ES-I3 (cell line): ENCODE results near the gene SLC7A1.

Experiments used
- H3K36me3 ChIP-seq: 2 replicates; pipeline ENCODE4 v1.6.1; 2013; ENCODE audit warnings: mild to moderate bottlenecking, low read length, control low read depth, moderate library complexity; ENCODE audit not compliant: insufficient read depth
- H3K4me1 ChIP-seq: 2 replicates; pipeline ENCODE4 v1.6.1; 2013; ENCODE audit warnings: mild to moderate bottlenecking, control low read depth, low read length; ENCODE audit not compliant: insufficient read depth
- H3K9ac ChIP-seq: 2 replicates; pipeline ENCODE4 v1.6.1; 2013; ENCODE audit warnings: low read depth, mild to moderate bottlenecking, low read length, moderate library complexity
- H3K9me3 ChIP-seq: 2 replicates; pipeline ENCODE4 v1.6.1; 2013; ENCODE audit warnings: mild to moderate bottlenecking, low read length, moderate library complexity; ENCODE audit not compliant: control insufficient read depth, insufficient read depth

Gene SLC7A1

DNA sequence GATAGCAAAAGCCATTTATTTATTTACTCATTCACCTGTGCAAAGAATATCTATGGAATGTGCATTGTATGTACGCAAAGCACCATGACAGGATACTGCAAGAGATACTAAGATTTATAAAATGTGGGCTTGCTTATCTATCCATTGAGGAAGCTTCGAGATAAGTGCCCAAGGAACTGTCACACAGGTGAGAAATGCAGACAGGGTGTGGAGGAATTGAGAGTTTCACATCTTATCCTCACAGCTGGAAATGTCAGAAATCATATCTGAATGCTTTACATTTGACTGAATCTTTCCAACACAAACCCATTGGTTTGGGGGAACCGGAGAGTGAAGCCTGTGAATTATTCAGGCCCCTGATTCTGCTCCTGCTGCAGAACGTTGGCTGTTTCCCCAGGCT, 113.0 kb downstream of the SLC7A1 start:
- Histone ChIP-seq H3K9me3 (no peaks in the 10 kb centered on the region), H3K36me3 (no peaks in the 10 kb centered on the region), H3K9ac (no peak overlapping the region), H3K4me1 (peaks cover 5% of the 10 kb centered on the region; the same call in 1 of the 2 replicates)

DNA sequence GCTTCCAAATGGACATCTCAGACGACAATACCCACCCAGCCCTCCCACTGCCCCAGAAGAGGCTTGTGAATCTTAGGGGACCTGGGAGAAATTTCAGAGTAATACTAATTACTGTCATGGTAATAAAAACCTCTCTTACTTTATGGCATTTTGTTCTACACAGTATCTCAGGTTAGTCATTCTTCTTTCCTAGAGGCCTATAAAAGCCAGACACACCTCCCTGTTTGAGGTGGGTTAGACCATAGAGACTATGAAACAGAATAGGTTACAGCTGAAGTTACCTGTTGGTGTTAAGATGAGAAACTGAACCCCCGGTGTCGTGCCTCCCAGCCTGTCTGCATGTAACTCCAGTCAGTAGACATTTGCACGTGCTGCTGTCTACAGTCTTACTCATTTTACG, 113.9 kb downstream of the SLC7A1 start:
- no peaks in the 10 kb centered on the region for H3K36me3 ChIP-seq
- peaks cover 5% of the 10 kb centered on the region; the same call in 1 of the 2 replicates for H3K4me1 ChIP-seq
- H3K9me3 ChIP-seq, result no peaks in the 10 kb centered on the region
- H3K9ac ChIP-seq, result no peak overlapping the region

DNA sequence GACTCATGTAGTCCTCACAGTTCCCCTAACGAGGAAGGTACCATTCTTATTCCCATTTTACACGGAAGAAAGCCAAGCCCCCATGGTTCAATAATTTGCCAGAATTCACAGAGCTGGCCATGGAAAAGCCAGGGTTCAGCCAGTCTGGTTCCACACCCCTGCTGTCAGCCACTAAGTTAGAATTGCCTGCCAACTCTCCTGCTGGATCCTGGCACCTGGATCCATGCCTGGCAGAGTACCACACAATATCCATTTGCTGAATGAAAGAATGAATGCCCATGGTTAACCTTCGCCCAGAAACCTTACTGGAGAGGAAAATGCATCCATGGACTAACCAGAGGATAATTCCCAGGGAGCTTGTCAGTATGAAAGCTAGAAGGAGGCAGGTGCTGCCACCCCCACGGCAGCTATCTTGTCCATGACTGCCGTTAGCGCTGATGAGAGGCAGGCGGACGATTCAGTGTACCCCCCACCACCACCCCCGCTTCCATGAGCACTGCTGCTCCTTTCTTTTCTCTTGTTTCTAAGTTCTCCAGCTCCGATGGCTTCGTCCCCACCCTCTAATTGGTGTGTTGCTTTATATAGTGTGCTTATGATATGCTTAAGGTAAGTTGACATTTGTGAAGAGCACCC, 114.5 kb downstream of the SLC7A1 start:
- H3K36me3 ChIP-seq, result no peaks in the 10 kb centered on the region
- peaks cover 5% of the 10 kb centered on the region; the same call in 1 of the 2 replicates for H3K4me1 ChIP-seq
- H3K9ac ChIP-seq, result no peak overlapping the region
- H3K9me3 ChIP-seq, result no peaks in the 10 kb centered on the region

DNA sequence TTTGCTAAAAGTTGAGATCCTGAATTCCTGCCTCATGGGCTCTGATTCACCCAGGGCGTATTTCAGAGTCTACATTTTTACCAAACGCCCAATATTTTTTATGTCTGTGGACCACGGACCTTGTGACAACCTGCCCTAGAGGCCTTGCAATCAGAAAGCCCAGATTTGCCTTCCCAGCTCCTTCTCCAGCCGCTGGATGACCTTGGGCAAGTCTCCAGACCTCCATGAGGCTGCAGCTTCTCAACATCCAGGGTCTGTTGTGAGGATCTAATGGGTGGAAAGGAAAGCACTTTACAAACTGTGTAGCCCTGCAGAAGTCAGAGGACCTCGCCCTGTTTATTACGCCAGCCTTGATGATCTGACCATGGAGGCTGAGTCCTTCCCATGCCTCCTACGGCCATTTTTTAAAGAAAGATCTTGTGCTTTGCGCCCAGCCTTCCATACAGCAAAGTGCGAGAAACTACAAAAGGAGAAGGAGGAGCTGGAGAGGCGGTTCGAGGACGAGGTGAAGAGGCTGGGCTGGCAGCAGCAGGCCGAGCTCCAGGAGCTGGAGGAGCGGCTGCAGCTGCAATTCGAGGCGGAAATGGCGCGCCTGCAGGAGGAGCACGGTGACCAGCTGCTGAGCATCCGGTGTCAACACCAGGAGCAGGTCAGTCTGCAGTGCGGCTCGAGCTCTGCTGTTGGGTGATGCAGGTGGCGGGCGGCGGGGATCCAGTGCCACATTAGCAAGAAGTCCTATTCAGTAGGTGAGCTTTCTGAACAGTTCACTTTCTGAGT, 115.6 kb downstream of the SLC7A1 start:
- Histone ChIP-seq H3K4me1 (peaks cover 5% of the 10 kb centered on the region; the same call in 1 of the 2 replicates), H3K36me3 (no peaks in the 10 kb centered on the region), H3K9me3 (no peaks in the 10 kb centered on the region), H3K9ac (no peak overlapping the region)

DNA sequence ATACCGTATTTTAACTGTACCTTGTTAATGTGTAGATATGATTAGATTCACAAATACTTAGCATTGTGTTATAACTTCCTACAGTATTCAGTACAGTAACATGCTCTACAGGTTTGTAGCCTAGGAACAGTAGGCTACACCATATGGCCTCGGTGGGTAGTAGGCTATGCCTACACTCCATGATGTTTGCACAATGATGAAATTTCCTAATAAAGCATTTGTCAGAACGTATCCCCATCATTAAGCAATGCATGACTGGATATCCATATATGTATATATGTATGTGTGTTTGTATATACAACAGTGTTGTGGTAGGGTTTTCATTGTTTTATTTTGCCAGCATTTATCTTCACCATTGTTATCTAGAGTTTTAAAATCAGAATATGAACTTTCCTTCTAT, 119.4 kb downstream of the SLC7A1 start:
- Histone ChIP-seq H3K9me3 (no peaks in the 10 kb centered on the region), H3K9ac (no peak overlapping the region)

DNA sequence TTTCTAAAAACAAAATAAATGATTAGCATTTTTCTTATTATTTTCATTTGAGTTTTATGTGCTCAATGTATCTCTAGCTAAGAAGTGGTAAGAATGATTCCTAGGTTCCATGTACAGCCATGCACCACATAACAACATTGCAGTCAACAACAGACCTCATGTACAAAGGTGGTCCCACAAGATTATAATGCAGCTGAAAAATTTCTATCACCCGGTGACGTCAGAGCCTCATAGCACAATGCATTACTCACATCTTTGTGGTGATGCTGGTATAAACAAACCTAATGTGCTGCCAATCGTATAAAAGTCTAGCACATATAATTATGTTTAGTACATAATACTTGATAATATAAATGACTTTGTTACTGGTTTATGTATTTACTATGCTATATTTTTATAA, 120.5 kb downstream of the SLC7A1 start:
- no peak overlapping the region for H3K9ac ChIP-seq
- H3K36me3 ChIP-seq, result no peaks in the 10 kb centered on the region
- H3K4me1 ChIP-seq, result no peaks in the 10 kb centered on the region
- H3K9me3 ChIP-seq, result no peaks in the 10 kb centered on the region

More for the DNA sequence above, 119.4 kb downstream of the SLC7A1 start:
- no peaks in the 10 kb centered on the region for H3K4me1 ChIP-seq
- H3K36me3 ChIP-seq, result no peaks in the 10 kb centered on the region

DNA sequence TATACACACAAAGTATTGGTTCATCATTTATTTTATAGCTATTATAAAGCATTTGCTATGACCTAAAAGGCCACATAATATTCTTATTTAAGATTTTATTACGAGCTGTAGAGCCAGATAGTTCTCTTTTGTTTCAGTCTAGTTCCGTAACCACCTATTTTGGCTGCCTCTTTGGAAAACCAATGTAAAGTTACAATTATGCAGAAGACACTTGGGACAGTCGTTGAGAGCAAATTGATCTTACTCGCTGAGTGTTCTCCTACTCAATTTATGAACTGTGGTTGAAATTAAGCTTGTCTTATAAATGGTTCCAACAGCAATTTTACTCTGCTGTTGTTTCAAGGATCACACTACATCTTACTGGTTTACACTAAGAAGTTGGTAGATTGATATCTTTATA, 122.3 kb downstream of the SLC7A1 start:
- Histone ChIP-seq H3K9me3 (no peaks in the 10 kb centered on the region), H3K4me1 (no peaks in the 10 kb centered on the region), H3K36me3 (no peaks in the 10 kb centered on the region), H3K9ac (no peak overlapping the region)

DNA sequence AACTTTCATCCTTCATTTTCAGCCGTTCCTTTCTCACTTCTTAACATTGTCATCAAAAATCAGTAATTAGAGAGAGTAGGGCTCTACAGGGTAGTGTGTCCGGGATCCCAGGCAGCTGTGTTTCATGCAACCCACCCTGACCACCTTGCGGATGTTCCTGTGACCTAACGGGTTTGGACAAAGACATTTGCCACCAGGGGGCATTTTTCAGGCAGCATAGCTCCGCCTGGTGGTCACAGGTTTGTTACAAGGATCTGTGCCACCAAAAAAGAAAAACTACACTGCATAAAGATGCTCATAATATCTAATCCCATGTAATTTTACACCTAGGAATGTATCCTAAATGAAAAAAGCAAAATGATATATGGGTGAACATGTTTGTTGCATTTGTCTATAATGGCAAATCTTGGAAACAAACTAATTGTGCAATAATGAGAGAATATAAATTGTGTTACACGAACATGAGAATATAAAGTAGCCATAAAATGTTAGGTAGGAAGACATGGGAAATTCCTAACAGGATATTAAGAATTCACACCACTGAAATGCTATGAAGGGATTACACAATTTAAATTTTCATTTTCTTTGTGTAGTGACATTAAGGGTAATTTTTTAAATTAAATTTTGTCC, 123.0 kb downstream of the SLC7A1 start:
- H3K4me1 ChIP-seq, result no peaks in the 10 kb centered on the region
- H3K36me3 ChIP-seq, result no peaks in the 10 kb centered on the region
- H3K9me3 ChIP-seq, result no peaks in the 10 kb centered on the region
- no peak overlapping the region for H3K9ac ChIP-seq

DNA sequence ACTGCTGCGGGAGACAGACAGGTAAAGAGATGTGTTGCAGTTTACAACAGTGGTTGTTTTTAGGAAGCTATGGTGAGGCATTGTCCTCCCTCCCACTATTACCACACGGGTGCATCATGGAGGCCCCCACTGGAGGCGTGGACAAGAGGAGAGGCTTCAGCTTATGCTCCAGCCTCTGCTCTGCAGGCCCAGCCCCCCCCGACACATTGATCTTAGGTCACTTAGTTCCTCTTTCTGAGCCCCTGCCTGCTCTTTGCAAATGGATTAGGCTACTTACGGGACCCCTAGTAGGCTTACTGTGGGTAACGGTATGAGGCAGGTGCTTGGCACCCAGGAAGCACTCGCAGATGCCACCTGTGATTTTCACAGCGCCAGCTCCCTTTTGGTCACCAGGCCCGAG, 123.9 kb downstream of the SLC7A1 start:
- no peak overlapping the region for H3K9ac ChIP-seq

DNA sequence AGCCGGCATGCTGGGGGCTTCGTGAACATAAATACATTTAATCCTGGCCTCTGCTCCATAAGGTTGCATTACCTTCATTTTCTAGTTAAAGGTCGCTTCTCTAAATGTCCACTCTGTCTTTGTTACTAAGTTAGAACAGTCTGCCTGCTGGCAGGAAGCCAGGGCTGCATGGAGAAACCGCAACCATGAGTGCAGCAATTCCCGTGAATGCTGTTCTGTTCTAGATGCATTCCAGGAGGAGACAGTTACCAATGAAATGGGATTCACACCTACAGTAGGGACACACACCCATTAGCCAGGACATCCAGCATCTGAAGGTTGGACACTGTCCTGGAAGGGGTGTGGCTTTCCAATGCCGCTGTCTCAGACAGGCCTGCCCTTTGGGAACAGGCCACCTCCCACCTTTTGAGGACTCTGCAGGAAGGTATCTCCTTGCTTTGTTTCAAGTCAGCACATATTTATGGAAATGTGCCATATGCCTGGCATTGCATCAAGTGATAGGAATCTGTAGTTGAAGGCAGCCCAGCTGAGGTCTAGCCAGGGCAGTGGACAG, 129.7 kb downstream of the SLC7A1 start:
- Histone ChIP-seq H3K9me3 (no peaks in the 10 kb centered on the region; the same call in 1 of the 2 replicates), H3K36me3 (no peaks in the 10 kb centered on the region), H3K9ac (no peak overlapping the region), H3K4me1 (0 out of 2 replicates have a peak, but pooled peaks cover 5% of the 10 kb centered on the region)

More for the DNA sequence above, 123.9 kb downstream of the SLC7A1 start:
- H3K9me3 ChIP-seq, result no peaks in the 10 kb centered on the region
- no peaks in the 10 kb centered on the region for H3K36me3 ChIP-seq
- no peaks in the 10 kb centered on the region for H3K4me1 ChIP-seq

DNA sequence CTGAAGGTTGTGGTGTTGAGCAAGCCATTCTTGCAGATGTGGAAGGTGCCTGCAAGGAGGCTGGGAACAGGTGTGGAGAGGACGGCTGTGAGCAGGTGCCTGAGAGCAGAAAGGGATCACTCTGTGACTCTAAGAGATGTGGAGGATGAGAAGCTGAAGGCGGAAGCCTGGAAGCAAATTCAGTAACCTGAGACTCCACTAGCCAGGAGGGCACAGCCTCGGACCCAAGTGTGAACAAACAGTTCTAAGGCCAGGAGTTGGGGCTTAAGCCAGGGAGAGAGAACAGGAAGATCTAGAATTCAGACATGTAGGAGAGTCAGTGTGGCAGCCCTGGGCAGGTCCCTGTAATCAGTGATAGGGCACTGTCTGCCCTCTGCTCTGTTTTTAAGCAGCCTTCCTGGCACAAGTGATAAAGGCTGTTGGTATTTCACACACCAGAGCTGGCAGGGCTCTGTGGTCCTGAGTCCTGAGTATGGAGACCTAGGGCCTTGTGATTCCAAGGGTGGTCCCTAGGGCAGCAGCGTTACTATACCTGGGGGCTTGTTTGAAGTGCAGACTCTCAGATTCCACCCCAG, 131.3 kb downstream of the SLC7A1 start:
- no peaks in the 10 kb centered on the region; the same call in 1 of the 2 replicates for H3K9me3 ChIP-seq
- no peaks in the 10 kb centered on the region for H3K36me3 ChIP-seq
- 0 out of 2 replicates have a peak, but pooled peaks cover 5% of the 10 kb centered on the region for H3K4me1 ChIP-seq
- no peak overlapping the region for H3K9ac ChIP-seq

DNA sequence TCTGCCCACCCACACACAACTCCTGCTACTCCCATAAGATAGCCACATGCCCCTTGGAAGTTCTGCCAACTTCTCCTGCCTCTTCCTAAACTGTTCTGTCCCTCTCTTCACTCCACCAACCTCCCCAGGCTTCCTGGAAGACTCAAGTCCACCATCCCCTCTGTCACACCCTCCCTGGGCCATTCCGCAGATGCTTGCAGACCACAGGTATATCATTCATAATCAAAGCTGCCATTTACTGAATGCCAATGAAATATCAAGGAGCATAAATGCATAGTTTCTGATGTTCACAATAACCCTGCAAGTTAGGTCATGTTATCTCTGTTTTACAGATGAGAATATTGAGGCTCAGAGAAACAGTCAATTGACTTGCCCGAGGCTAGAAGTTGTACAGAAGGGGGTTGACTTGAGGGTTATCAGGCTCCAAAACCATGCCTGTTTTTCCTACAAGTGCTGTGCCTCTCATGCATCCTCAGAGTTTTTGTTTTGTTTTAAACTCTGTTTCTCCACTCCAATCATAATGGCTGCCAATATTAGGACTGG, 135.6 kb downstream of the SLC7A1 start:
- no peaks in the 10 kb centered on the region for H3K4me1 ChIP-seq
- H3K9me3 ChIP-seq, result no peaks in the 10 kb centered on the region; the same call in 1 of the 2 replicates
- H3K36me3 ChIP-seq, result no peaks in the 10 kb centered on the region
- no peak overlapping the region for H3K9ac ChIP-seq
